ENCODE measurements around the gene TPO.

The TPO gene

DNA sequence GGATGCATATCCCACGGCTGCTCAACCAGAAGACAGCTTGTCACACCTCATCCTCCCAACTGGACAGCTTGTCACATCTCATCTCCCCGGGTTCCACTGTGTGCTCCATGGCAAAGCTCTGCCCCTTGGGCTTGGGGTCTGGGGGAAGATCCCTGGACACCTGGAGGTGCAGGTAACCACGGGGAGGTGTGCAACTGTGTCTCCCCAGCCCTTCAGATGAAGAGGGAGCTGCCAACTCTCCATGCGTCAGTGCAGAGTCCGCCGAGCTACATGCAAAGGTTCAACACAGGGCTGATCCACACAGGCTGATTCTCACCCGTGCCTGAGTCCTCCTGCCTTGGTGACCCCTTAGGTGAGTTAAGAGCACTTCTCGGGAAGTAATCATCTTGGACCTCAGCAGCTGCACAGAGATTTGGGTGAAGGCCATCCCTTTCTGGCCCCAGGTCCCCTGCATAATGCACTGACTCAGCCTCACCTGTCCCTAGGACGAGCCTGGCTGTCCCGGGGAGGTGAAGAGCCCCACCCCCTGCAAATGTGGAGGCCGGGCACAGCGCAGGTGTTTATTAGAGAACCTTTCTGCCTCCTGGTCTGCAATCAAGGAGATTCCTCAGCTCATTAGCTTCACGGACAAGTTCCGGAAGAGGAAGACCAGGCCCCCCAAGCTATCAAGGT, 173.1 kb downstream of the TPO start:
- DNase-seq (ENCODE audit: low spot score): no peak

DNA sequence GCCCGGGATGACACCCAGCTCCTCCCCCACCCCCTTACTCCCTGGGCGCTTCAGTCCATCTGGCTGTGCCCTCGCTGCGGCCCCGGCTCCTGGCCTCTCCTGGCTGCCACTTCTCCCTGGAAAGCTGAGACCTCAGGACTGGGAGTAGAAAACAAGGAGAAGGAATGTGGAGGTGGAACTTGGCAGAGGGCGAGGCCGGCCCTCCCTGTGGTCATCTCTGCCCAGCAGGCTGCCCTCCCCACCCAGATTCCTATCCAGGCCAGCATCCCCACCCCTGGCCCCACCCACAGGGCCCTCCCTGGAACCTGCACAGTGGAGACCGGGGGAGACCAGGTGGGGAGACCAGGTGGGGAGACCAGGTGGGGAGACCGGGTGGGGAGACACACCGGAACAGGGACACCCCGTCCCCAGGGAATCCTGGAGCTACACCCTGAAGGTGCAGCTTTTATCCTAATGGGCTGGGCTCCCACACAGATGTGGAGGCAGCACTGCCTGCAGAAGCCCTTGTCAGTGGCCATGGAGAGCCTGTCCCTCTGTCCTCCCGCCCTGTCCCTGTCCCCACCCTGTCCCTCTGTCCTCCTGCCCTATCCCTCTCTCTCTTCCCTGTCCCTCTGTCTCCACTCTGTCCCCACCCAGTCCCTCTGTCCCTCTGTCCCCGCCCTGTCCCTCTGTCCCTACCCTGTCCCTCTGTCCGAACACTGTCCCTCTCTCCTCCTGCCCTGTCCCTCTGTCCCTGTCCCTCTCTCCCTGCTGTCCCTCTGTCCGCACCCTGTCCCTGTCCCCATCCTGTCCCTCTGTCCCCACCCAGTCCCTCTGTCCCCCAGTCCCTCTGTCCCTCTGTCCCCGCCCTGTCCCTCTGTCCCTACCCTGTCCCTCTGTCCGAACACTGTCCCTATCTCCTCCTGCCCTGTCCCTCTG, 173.9 kb downstream of the TPO start:
- DNase-seq (ENCODE audit: low spot score): no peak

DNA sequence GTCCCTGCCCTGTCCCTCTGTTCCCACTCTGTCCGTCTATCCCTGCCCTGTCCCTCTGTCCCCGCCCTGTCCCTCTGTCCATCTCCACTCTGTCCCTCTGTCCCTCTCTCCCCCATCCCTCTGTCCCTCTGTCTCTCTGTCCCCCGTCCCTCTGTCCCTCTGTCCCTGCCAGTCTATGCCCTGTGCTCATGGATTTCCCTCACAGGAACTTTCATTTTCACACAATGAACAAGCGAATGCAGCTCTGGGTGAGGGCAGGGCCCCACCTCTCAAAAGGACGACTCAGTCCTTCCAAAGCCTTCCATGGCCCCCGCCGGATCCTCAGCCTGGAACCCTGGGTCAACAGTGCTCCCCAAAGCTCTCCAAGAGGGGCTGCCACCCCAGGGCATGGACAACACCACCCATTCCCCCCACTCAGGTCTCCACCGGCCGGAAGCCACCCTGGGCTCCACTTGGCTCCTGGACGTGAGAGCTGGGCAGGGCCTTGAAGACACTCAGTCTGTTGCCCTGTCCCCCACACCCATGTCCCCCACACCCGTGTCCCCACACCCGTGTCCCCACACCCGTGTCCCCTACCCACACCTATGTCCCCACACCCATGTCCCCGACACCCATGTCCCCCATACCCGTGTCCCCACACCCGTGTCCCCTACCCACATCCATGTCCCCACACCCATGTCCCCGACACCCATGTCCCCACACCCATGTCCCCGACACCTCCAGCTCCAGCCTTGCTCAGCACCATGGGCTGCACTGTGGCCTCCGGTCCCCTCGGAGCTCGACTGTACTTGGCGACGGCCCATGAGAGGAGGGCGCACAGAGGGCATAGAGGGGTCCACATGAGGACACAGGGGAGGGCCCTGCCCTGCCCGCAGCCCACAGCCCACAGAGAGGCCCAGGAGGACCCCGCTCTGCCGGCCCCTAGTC, 175.1 kb downstream of the TPO start:
- DNase-seq (ENCODE audit: low spot score): no peak

DNA sequence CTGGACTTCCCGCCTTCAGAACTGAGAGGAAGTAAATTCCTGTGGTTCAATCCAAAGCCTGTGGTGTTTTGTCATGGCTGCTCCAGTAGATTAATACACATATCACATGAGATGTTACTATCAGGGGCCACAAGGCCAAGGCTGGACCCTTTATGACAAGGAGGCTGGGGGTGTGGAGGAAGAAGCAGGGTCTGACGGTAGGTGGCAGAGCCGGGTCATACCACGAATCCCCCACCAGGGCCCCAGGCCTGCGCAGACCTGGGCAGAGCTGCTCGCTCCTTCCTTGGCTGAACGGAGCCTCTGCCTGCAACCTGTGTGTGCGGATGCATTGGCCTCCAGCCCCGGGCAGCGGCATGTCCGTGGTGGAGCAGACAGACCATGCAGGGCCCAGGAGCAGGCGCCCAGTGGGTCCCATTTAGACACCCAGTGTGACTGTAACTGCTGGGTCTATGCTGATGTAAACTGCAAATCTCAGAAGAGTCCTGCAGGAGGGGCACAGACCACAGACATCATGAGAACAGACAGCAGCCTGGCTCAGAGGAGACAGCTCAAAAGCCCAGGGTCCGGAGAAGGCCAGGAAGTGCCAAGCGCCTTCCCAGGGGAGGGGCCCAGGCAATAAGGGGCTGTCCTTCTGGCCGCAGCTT, 175.8 kb downstream of the TPO start:
- no peak for DNase-seq (ENCODE audit: low spot score)

DNA sequence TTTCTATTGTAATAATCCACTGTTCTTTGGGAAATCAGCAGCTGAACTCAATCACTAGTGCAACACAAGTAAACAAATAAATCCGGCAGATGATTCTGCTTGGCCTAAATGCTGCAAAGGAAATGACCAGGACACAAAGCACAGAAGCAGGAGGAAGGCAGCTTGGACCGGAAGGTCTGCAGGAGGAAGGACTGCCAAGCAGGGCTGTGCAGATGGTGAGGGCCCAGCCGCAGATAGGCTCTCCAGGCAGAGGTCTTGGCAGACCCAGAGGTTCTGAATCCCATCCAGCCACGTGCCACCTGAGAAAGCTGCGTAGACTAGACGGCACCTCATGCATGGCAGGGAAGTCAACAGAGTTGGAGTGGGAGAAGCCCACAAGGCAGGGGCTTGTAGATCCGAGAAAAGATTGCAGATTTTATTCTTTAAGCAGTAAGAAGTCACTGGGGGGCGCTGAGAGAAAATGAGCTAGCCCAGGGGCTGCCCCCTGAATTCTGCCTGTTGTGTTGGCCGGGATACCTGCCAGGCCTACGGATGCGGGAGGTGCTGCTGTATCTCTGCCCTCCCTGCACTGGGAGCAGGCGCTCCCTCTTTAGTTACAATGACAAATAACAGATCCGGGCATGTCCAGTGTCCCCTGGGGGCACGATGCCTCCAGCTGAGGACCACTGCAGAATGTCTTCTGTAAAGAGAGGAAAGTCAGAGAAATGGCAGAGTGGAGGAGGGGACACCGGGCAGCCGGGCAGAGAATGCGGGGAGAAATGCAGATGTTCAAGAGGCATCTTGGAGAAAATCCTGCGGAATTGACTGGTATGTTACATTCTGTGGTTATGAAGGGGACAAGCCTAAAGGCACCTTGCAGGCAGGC, 177.6 kb downstream of the TPO start:
- no peak for DNase-seq (ENCODE audit: low spot score)

DNA sequence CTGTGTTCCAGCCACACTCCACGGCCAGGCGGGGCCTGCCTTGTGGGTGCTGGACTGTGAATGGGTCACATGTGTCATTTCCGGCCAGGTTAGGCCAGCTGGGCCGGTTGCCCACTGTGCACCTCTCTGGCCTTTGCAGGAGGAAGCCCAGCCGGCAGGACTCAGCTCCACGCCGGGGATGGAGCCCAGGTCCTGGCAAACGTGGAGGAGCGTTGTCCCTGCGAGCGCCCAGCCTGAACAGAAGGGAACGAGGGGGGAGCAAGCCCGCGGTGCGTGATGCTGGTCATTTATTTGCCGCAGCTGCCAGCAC, 178.2 kb downstream of the TPO start:
- DNase-seq (ENCODE audit: low spot score): no peak
